ENCODE measurements around the gene EIF2B1. TPM values are rescaled to one million over a fixed set of nuclear protein-coding genes. Genes with fewer than 3 reads are reported as not detected.

Gene EIF2B1
- total RNA-seq, 1 donor from 2014 or later: 135 TPM

GRCh38 chr12:123621619-123622530 lies 11.6 kb downstream of the EIF2B1 start:
- no peak for TF ChIP-seq CTCF (conservative IDR thresholded peaks at IDR 0.05; ENCODE audit: low read depth, low read length)
- DNase-seq (ENCODE audit: low read depth): no peak
- no peak overlapping the region for H3K4me3 ChIP-seq (ENCODE audit: low read depth, low read length)

- TF ChIP-seq CTCF (conservative IDR thresholded peaks at IDR 0.05; ENCODE audit: low read depth, low read length): no peak
- no peak for DNase-seq (ENCODE audit: low read depth)
- no peak overlapping the region for H3K4me3 ChIP-seq (ENCODE audit: low read depth, low read length)
These were observed 12.4 kb downstream of the EIF2B1 start for GRCh38 chr12:123621101-123621500.

- no peak overlapping the region for H3K4me3 ChIP-seq (ENCODE audit: low read depth, low read length)
- no peak for DNase-seq (ENCODE audit: low read depth)
- TF ChIP-seq CTCF (conservative IDR thresholded peaks at IDR 0.05; ENCODE audit: low read depth, low read length): no peak
These were observed 15.9 kb downstream of the EIF2B1 start for GRCh38 chr12:123617580-123617979.

- DNase-seq (ENCODE audit: low read depth): no peak
- no peak overlapping the region for H3K4me3 ChIP-seq (ENCODE audit: low read depth, low read length)
- TF ChIP-seq CTCF (conservative IDR thresholded peaks at IDR 0.05; ENCODE audit: low read depth, low read length): no peak
These were observed 16.3 kb downstream of the EIF2B1 start for GRCh38 chr12:123617144-123617543.

- no peak for DNase-seq (ENCODE audit: low read depth)
- TF ChIP-seq CTCF (conservative IDR thresholded peaks at IDR 0.05; ENCODE audit: low read depth, low read length): no peak
- H3K4me3 ChIP-seq (ENCODE audit: low read depth, low read length): no peak overlapping the region
These were observed 19.0 kb downstream of the EIF2B1 start for GRCh38 chr12:123614531-123614930.

GRCh38 chr12:123614110-123614509 lies 19.4 kb downstream of the EIF2B1 start:
- H3K4me3 ChIP-seq (ENCODE audit: low read depth, low read length): no peak overlapping the region
- DNase-seq (ENCODE audit: low read depth): no peak
- no peak for TF ChIP-seq CTCF (conservative IDR thresholded peaks at IDR 0.05; ENCODE audit: low read depth, low read length)

GRCh38 chr12:123608182-123608581 lies 25.3 kb downstream of the EIF2B1 start:
- TF ChIP-seq CTCF (conservative IDR thresholded peaks at IDR 0.05; ENCODE audit: low read depth, low read length): no peak
- DNase-seq (ENCODE audit: low read depth): no peak
- H3K4me3 ChIP-seq (ENCODE audit: low read depth, low read length): no peak overlapping the region

Measured in epithelial cell of proximal tubule (primary cell).